WTC11 (cell line): ENCODE results near the gene SLC37A3.
"Not testable (repeated sequence)": the region's sequence is repeated elsewhere in the genome, so short reads cannot be mapped to it uniquely, and the experiment has no call there.

Experiments used
- CBFB ChIP-seq: sonication (generic); formaldehyde crosslinking; IDR thresholded peaks from 2 replicates; pipeline ENCODE4 v1.8.1; 2022; ENCODE audit warnings: mild to moderate bottlenecking, low read depth, missing genetic modification reagents
- FOXK1 ChIP-seq: sonication (generic); formaldehyde crosslinking; IDR thresholded peaks from 2 replicates; pipeline ENCODE4 v1.8.0; 2022; ENCODE audit warnings: mild to moderate bottlenecking, moderate library complexity, missing genetic modification reagents
- TCF7 ChIP-seq: sonication (generic); formaldehyde crosslinking; IDR thresholded peaks from 2 replicates; pipeline ENCODE4 v1.8.0; 2022; ENCODE audit warnings: mild to moderate bottlenecking, low read depth, missing genetic modification reagents, moderate library complexity
- TF ChIP-seq, protein P1 (sequence below): sonication (generic); formaldehyde crosslinking; IDR thresholded peaks from 2 replicates; pipeline ENCODE4 v1.8.0; 2022; ENCODE audit warnings: mild to moderate bottlenecking, missing genetic modification reagents
- TF ChIP-seq, protein P2 (sequence below): fragments of 200-600 bp; IDR thresholded peaks from 2 replicates; pipeline ENCODE4 v1.8.0; 2022; ENCODE audit warnings: antibody characterized with exemption
- TF ChIP-seq, protein P3 (sequence below): sonication (generic); formaldehyde crosslinking; IDR thresholded peaks from 2 replicates; pipeline ENCODE4 v1.8.1; 2022; ENCODE audit warnings: low read depth, missing genetic modification reagents, borderline replicate concordance
- TF ChIP-seq, protein P4 (sequence below): sonication (generic); formaldehyde crosslinking; conservative IDR thresholded peaks from 2 replicates; pipeline ENCODE4 v1.8.1; 2022; ENCODE audit warnings: mild to moderate bottlenecking, missing genetic modification reagents
- TF ChIP-seq, protein P5 (sequence below): sonication (generic); formaldehyde crosslinking; IDR thresholded peaks from 2 replicates; pipeline ENCODE4 v1.8.1; 2023; ENCODE audit warnings: mild to moderate bottlenecking, missing genetic modification reagents
- TF ChIP-seq, protein P6 (sequence below): sonication (generic); formaldehyde crosslinking; IDR thresholded peaks from 2 replicates; pipeline ENCODE4 v1.8.0; 2022; ENCODE audit warnings: mild to moderate bottlenecking, missing genetic modification reagents
- TF ChIP-seq, protein P7 (sequence below): sonication (generic); formaldehyde crosslinking; IDR thresholded peaks from 2 replicates; pipeline ENCODE4 v1.8.1; 2022; ENCODE audit warnings: mild to moderate bottlenecking, moderate library complexity, missing genetic modification reagents
- TF ChIP-seq, protein P8 (sequence below): sonication (generic); formaldehyde crosslinking; IDR thresholded peaks from 2 replicates; pipeline ENCODE4 v1.8.1; 2022; ENCODE audit warnings: low read depth, mild to moderate bottlenecking, moderate library complexity, missing genetic modification reagents, borderline replicate concordance
- TF ChIP-seq, protein P9 (sequence below): fragments of 250-450 bp; sonication (Bioruptor Pico); IDR thresholded peaks from 2 replicates; pipeline ENCODE4 v1.8.0; 2021; ENCODE audit warnings: mild to moderate bottlenecking
- TF ChIP-seq, protein P10 (sequence below): sonication (generic); formaldehyde crosslinking; IDR thresholded peaks from 2 replicates; pipeline ENCODE4 v1.8.0; 2022; ENCODE audit warnings: missing genetic modification reagents

DNA sequence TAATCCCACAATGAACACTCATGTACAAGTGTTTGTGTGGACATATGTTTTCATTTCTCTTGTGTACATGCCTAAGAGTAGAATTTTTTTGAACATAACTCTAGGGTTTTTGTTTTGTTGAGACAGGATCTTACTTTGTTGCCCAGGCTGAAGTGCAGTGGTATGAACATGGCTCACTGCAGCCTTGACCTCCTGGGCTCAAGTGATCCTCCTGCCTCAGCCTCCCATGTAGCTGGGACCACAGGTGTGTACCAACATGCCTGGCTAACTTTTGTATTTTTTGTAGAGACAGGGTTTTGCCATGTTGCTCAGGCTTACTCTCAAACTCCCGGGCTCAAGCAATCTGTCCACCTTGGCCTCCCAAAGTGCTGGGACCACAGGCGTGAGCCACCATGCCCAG is 87.2 kb downstream of the SLC37A3 start:
- TF ChIP-seq, protein P1, sequence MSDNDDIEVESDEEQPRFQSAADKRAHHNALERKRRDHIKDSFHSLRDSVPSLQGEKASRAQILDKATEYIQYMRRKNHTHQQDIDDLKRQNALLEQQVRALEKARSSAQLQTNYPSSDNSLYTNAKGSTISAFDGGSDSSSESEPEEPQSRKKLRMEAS, result not testable (repeated sequence)
- TF ChIP-seq, protein P2, sequence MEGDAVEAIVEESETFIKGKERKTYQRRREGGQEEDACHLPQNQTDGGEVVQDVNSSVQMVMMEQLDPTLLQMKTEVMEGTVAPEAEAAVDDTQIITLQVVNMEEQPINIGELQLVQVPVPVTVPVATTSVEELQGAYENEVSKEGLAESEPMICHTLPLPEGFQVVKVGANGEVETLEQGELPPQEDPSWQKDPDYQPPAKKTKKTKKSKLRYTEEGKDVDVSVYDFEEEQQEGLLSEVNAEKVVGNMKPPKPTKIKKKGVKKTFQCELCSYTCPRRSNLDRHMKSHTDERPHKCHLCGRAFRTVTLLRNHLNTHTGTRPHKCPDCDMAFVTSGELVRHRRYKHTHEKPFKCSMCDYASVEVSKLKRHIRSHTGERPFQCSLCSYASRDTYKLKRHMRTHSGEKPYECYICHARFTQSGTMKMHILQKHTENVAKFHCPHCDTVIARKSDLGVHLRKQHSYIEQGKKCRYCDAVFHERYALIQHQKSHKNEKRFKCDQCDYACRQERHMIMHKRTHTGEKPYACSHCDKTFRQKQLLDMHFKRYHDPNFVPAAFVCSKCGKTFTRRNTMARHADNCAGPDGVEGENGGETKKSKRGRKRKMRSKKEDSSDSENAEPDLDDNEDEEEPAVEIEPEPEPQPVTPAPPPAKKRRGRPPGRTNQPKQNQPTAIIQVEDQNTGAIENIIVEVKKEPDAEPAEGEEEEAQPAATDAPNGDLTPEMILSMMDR, result not testable (repeated sequence)
- TF ChIP-seq, protein P3, sequence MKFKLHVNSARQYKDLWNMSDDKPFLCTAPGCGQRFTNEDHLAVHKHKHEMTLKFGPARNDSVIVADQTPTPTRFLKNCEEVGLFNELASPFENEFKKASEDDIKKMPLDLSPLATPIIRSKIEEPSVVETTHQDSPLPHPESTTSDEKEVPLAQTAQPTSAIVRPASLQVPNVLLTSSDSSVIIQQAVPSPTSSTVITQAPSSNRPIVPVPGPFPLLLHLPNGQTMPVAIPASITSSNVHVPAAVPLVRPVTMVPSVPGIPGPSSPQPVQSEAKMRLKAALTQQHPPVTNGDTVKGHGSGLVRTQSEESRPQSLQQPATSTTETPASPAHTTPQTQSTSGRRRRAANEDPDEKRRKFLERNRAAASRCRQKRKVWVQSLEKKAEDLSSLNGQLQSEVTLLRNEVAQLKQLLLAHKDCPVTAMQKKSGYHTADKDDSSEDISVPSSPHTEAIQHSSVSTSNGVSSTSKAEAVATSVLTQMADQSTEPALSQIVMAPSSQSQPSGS, result not testable (repeated sequence)
- not testable (repeated sequence) for TF ChIP-seq CBFB; TCF7 (CRISPR knock-in tag); FOXK1
- TF ChIP-seq, protein P4, sequence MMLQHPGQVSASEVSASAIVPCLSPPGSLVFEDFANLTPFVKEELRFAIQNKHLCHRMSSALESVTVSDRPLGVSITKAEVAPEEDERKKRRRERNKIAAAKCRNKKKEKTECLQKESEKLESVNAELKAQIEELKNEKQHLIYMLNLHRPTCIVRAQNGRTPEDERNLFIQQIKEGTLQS (CRISPR knock-in tag), result not testable (repeated sequence)
- TF ChIP-seq, protein P5, sequence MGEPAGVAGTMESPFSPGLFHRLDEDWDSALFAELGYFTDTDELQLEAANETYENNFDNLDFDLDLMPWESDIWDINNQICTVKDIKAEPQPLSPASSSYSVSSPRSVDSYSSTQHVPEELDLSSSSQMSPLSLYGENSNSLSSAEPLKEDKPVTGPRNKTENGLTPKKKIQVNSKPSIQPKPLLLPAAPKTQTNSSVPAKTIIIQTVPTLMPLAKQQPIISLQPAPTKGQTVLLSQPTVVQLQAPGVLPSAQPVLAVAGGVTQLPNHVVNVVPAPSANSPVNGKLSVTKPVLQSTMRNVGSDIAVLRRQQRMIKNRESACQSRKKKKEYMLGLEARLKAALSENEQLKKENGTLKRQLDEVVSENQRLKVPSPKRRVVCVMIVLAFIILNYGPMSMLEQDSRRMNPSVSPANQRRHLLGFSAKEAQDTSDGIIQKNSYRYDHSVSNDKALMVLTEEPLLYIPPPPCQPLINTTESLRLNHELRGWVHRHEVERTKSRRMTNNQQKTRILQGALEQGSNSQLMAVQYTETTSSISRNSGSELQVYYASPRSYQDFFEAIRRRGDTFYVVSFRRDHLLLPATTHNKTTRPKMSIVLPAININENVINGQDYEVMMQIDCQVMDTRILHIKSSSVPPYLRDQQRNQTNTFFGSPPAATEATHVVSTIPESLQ (CRISPR knock-in tag), result not testable (repeated sequence)
- TF ChIP-seq, protein P6, sequence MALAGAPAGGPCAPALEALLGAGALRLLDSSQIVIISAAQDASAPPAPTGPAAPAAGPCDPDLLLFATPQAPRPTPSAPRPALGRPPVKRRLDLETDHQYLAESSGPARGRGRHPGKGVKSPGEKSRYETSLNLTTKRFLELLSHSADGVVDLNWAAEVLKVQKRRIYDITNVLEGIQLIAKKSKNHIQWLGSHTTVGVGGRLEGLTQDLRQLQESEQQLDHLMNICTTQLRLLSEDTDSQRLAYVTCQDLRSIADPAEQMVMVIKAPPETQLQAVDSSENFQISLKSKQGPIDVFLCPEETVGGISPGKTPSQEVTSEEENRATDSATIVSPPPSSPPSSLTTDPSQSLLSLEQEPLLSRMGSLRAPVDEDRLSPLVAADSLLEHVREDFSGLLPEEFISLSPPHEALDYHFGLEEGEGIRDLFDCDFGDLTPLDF, result not testable (repeated sequence)
- TF ChIP-seq, protein P7, sequence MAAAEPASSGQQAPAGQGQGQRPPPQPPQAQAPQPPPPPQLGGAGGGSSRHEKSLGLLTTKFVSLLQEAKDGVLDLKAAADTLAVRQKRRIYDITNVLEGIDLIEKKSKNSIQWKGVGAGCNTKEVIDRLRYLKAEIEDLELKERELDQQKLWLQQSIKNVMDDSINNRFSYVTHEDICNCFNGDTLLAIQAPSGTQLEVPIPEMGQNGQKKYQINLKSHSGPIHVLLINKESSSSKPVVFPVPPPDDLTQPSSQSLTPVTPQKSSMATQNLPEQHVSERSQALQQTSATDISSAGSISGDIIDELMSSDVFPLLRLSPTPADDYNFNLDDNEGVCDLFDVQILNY (CRISPR knock-in tag), result not testable (repeated sequence)
- TF ChIP-seq, protein P8, sequence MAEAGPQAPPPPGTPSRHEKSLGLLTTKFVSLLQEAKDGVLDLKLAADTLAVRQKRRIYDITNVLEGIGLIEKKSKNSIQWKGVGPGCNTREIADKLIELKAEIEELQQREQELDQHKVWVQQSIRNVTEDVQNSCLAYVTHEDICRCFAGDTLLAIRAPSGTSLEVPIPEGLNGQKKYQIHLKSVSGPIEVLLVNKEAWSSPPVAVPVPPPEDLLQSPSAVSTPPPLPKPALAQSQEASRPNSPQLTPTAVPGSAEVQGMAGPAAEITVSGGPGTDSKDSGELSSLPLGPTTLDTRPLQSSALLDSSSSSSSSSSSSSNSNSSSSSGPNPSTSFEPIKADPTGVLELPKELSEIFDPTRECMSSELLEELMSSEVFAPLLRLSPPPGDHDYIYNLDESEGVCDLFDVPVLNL (CRISPR knock-in tag), result not testable (repeated sequence)
- TF ChIP-seq, protein P9, sequence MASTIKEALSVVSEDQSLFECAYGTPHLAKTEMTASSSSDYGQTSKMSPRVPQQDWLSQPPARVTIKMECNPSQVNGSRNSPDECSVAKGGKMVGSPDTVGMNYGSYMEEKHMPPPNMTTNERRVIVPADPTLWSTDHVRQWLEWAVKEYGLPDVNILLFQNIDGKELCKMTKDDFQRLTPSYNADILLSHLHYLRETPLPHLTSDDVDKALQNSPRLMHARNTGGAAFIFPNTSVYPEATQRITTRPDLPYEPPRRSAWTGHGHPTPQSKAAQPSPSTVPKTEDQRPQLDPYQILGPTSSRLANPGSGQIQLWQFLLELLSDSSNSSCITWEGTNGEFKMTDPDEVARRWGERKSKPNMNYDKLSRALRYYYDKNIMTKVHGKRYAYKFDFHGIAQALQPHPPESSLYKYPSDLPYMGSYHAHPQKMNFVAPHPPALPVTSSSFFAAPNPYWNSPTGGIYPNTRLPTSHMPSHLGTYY (CRISPR knock-in tag), result not testable (repeated sequence)
- TF ChIP-seq, protein P10, sequence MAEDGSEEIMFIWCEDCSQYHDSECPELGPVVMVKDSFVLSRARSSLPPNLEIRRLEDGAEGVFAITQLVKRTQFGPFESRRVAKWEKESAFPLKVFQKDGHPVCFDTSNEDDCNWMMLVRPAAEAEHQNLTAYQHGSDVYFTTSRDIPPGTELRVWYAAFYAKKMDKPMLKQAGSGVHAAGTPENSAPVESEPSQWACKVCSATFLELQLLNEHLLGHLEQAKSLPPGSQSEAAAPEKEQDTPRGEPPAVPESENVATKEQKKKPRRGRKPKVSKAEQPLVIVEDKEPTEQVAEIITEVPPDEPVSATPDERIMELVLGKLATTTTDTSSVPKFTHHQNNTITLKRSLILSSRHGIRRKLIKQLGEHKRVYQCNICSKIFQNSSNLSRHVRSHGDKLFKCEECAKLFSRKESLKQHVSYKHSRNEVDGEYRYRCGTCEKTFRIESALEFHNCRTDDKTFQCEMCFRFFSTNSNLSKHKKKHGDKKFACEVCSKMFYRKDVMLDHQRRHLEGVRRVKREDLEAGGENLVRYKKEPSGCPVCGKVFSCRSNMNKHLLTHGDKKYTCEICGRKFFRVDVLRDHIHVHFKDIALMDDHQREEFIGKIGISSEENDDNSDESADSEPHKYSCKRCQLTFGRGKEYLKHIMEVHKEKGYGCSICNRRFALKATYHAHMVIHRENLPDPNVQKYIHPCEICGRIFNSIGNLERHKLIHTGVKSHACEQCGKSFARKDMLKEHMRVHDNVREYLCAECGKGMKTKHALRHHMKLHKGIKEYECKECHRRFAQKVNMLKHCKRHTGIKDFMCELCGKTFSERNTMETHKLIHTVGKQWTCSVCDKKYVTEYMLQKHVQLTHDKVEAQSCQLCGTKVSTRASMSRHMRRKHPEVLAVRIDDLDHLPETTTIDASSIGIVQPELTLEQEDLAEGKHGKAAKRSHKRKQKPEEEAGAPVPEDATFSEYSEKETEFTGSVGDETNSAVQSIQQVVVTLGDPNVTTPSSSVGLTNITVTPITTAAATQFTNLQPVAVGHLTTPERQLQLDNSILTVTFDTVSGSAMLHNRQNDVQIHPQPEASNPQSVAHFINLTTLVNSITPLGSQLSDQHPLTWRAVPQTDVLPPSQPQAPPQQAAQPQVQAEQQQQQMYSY (CRISPR knock-in tag), result not testable (repeated sequence)
